ENCODE measurements around the gene CEP162. TPM values are rescaled to one million over a fixed set of nuclear protein-coding genes. Genes with fewer than 3 reads are reported as not detected.

The CEP162 gene
- total and polyA plus RNA-seq, 2 of the 8 experiments (the other 6 are each of a cell fraction or from before 2014, with no cell fraction given), result 1.3 to 10.6 TPM

GRCh38 chr6:84141521-84141920 is 85.9 kb downstream of the CEP162 start:
- no peak overlapping the region for H3K56ac ChIP-seq (replicated peaks; ENCODE audit: insufficient read length, low read depth, low read length)
- no peak overlapping the region for H3K4ac ChIP-seq (replicated peaks; ENCODE audit: insufficient read length, low read depth, low read length)
- H3K27ac ChIP-seq (ENCODE audit: low read depth, low read length), result no peak overlapping the region
- ChIA-PET CTCF (ENCODE audit: partially characterized antibody) (no interaction called here), POLR2A (ENCODE audit: partially characterized antibody) (no interaction called here)
- peaks cover 0 to 5% (median 0%) of the 10 kb centered on the region in 4 experiments; a peak in 3 of 8 replicates for H3K36me3 ChIP-seq (ENCODE audit: control insufficient read depth in 2 of 4, insufficient read depth in 4 of 4, low read length in 3 of 4)
- H2BK20ac ChIP-seq (ENCODE audit: low read length), result no peak overlapping the region
- no peak overlapping the region for H3K4me2 ChIP-seq (ENCODE audit: insufficient read depth in 1 of 2, low read depth in 2 of 2, low read length in 2 of 2)
- H3K18ac ChIP-seq (ENCODE audit: extremely low read depth, low read length), result no peak overlapping the region
- H4K91ac ChIP-seq (replicated peaks; ENCODE audit: insufficient read length, low read length), result no peak overlapping the region
- H3K23ac ChIP-seq (ENCODE audit: insufficient read length), result no peak overlapping the region
- no peak overlapping the region for H2BK15ac ChIP-seq (ENCODE audit: low read length)
- DNase-seq (ENCODE audit: low read depth in 1 of 2, low spot score in 2 of 2), result no peak
- no peaks in the 10 kb centered on the region for H3K79me2 ChIP-seq (ENCODE audit: control insufficient read depth in 1 of 2, insufficient read depth in 2 of 2, low read length in 2 of 2)
- no peak overlapping the region for H3K4me3 ChIP-seq (ENCODE audit: extremely low read depth in 1 of 4, insufficient read depth in 2 of 4, low read depth in 3 of 4, low read length in 4 of 4)
- H3K9ac ChIP-seq (replicated peaks in 1 of 4; ENCODE audit: extremely low read depth in 1 of 4, low read depth in 3 of 4, low read length in 3 of 4), result no peak overlapping the region
- H3K9me3 ChIP-seq (ENCODE audit: insufficient read depth in 2 of 2, low read depth in 1 of 2, low read length in 1 of 2), result no peaks in the 10 kb centered on the region
- H4K5ac ChIP-seq (ENCODE audit: insufficient read length, low read depth, low read length), result no peak overlapping the region
- no peak overlapping the region for H3K14ac ChIP-seq (ENCODE audit: insufficient read length)
- H3K23me2 ChIP-seq (ENCODE audit: low read depth, low read length), result no peaks in the 10 kb centered on the region
- H2BK5ac ChIP-seq (ENCODE audit: low read depth, low read length), result no peak overlapping the region
- H3K27me3 ChIP-seq (replicated peaks in 1 of 4; ENCODE audit: control insufficient read depth in 3 of 4, extremely low read depth in 1 of 4, insufficient read depth in 3 of 4, low read length in 3 of 4), result no peaks in the 10 kb centered on the region
- H4K20me1 ChIP-seq (replicated peaks in 1 of 2; ENCODE audit: control insufficient read depth in 1 of 2, insufficient read depth in 2 of 2, low read length in 2 of 2), result no peaks in the 10 kb centered on the region
- no peak overlapping the region for H2AK5ac ChIP-seq (ENCODE audit: low read depth, low read length)
- no peaks in the 10 kb centered on the region for H3K79me1 ChIP-seq (ENCODE audit: low read depth, low read length)
- H2BK12ac ChIP-seq (ENCODE audit: low read depth, low read length), result no peak overlapping the region
- no peak overlapping the region for H4K8ac ChIP-seq (ENCODE audit: extremely low read depth, insufficient read depth, low read length)
- no peak overlapping the region for H2AFZ ChIP-seq (ENCODE audit: low read length)
- peaks cover 0 to 2% (median 0%) of the 10 kb centered on the region in 4 experiments; a peak in 1 of 7 replicates for H3K4me1 ChIP-seq (replicated peaks in 1 of 4; ENCODE audit: control insufficient read depth in 3 of 4, insufficient read depth in 4 of 4, low read length in 3 of 4)
- H2BK120ac ChIP-seq (replicated peaks; ENCODE audit: low read depth, low read length), result no peak overlapping the region
- WGBS, 2 experiments (ENCODE audit: extremely low coverage in 1 of 2, insufficient coverage in 1 of 2, insufficient read length in 1 of 2, insufficient replicate concordance in 2 of 2, low coverage in 1 of 2, low lambda C conversion rate in 2 of 2, missing lambda C conversion rate in 1 of 2), result 82% methylated on average over 1 of the region's 1 CpG; no CpG with 5 or more reads in 1 of the 2 experiments
- no peak for FAIRE-seq
- TF ChIP-seq POU5F1 (IDR thresholded peaks at IDR 0.05; ENCODE audit: low read depth, low read length), result no peak
- no peak for TF ChIP-seq EP300 (IDR thresholded peaks at IDR 0.05; ENCODE audit: borderline replicate concordance in 1 of 2, low read depth in 2 of 2, low read length in 2 of 2)
- no peak for TF ChIP-seq HDAC6 (IDR thresholded peaks at IDR 0.05; ENCODE audit: low read depth, low read length)
- no peak for TF ChIP-seq PHF8 (conservative IDR thresholded peaks at IDR 0.05; ENCODE audit: low read depth, low read length)

Measured in H1 (cell line).